Measurements from ENCODE around the gene BAHCC1. TPM values are rescaled to one million over a fixed set of nuclear protein-coding genes. Genes with fewer than 3 reads are reported as not detected.

The BAHCC1 gene
- total RNA-seq, 3 donors from 2014 or later = 7.4 to 17.0 (median 11.7) TPM

DNA sequence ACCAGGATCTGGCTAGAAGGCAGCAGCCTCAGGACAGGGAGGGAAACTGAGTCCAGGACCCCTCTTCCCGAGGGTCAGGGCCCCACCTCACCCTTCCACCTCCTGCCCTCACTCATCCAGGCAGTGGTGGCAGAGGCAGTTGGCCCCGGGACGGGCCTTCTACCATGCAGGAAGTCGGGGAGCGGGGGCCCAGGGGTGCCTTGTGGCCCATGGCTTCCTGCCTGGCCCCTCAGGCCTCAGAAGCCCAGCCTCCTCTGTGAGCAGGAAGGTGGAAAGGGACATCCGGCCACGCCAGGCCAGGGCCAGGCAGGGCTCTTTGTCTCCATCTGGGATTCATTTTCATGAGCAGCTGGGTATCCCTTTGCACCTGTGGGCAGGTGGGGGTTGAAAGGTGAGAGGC lies 58.5 kb downstream of the BAHCC1 start:
- no peak for DNase-seq (ENCODE audit: low spot score in 2 of 2)
- Histone ChIP-seq H3K4me3 (no peak overlapping the region), H3K36me3 (no peaks in the 10 kb centered on the region), H3K27me3 (no peaks in the 10 kb centered on the region), H3K4me1 (no peaks in the 10 kb centered on the region), H3K9me3 (no peaks in the 10 kb centered on the region), H3K27ac (no peak overlapping the region)
- TF ChIP-seq POLR2A (IDR thresholded peaks at IDR 0.05) (no peak), POLR2AphosphoS5 (IDR thresholded peaks at IDR 0.05) (no peak)
- TF ChIP-seq, protein P1, sequence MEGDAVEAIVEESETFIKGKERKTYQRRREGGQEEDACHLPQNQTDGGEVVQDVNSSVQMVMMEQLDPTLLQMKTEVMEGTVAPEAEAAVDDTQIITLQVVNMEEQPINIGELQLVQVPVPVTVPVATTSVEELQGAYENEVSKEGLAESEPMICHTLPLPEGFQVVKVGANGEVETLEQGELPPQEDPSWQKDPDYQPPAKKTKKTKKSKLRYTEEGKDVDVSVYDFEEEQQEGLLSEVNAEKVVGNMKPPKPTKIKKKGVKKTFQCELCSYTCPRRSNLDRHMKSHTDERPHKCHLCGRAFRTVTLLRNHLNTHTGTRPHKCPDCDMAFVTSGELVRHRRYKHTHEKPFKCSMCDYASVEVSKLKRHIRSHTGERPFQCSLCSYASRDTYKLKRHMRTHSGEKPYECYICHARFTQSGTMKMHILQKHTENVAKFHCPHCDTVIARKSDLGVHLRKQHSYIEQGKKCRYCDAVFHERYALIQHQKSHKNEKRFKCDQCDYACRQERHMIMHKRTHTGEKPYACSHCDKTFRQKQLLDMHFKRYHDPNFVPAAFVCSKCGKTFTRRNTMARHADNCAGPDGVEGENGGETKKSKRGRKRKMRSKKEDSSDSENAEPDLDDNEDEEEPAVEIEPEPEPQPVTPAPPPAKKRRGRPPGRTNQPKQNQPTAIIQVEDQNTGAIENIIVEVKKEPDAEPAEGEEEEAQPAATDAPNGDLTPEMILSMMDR (IDR thresholded peaks at IDR 0.05) = no peak
- intact Hi-C loops (cut with DNase I; ENCODE audit: low total_unique reads) = no loop called here

DNA sequence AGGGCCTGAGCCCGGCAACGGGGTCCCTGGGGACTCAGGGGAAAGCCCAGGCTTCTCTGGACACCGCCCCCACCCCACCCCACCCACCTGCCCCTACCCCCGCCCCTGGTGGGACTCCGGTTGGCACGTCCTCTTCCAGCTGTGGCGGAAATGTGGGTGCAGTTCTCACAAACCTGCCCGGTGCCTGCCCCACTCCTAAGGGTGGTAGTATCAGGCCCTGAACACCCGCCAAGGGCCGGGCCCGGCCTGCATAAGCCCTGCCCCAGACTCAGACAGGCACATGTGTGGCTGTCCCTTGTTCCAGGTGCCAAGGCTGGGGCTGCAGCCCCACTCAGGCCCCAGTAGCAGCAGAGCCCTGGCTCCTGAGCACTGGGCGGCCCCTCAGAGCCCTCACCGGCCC lies 59.2 kb downstream of the BAHCC1 start:
- no peak for TF ChIP-seq POLR2AphosphoS5 (IDR thresholded peaks at IDR 0.05)
- TF ChIP-seq, protein P1 (IDR thresholded peaks at IDR 0.05) = no peak
- TF ChIP-seq POLR2A (IDR thresholded peaks at IDR 0.05) = no peak
- Histone ChIP-seq H3K4me1 (no peaks in the 10 kb centered on the region), H3K9me3 (no peaks in the 10 kb centered on the region), H3K4me3 (no peak overlapping the region), H3K36me3 (no peaks in the 10 kb centered on the region), H3K27me3 (no peaks in the 10 kb centered on the region), H3K27ac (no peak overlapping the region)
- DNase-seq (ENCODE audit: low spot score in 2 of 2) = no peak
- intact Hi-C loops (cut with DNase I; ENCODE audit: low total_unique reads) = no loop called here

DNA sequence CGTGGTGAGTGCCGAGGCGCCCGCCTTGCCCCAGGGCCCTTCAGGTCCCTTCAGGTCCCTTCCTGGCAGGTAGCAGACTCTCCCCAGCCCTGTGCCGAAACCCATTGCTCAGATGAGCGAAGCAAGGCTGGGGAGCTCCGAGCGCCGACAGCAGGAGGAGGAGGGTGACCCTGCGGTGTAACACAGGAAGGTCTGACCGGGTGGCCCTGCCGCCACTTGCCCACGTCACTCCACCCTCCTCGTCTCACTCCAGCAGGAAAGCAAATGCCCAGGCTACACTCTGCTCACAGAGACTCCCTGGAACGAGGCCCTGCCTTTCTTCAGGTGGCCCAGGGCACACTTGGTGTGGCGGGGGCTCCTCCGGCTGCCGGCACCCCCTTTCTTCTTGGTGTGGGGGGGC lies 60.1 kb downstream of the BAHCC1 start:
- Histone ChIP-seq H3K9me3 (no peaks in the 10 kb centered on the region), H3K27me3 (no peaks in the 10 kb centered on the region), H3K4me3 (no peak overlapping the region), H3K4me1 (no peaks in the 10 kb centered on the region), H3K27ac (no peak overlapping the region), H3K36me3 (no peaks in the 10 kb centered on the region)
- TF ChIP-seq POLR2A (IDR thresholded peaks at IDR 0.05) (no peak), POLR2AphosphoS5 (IDR thresholded peaks at IDR 0.05) (no peak)
- TF ChIP-seq, protein P1 (IDR thresholded peaks at IDR 0.05) = no peak
- no peak for DNase-seq (ENCODE audit: low spot score in 2 of 2)
- intact Hi-C loops (cut with DNase I; ENCODE audit: low total_unique reads) = no loop called here

DNA sequence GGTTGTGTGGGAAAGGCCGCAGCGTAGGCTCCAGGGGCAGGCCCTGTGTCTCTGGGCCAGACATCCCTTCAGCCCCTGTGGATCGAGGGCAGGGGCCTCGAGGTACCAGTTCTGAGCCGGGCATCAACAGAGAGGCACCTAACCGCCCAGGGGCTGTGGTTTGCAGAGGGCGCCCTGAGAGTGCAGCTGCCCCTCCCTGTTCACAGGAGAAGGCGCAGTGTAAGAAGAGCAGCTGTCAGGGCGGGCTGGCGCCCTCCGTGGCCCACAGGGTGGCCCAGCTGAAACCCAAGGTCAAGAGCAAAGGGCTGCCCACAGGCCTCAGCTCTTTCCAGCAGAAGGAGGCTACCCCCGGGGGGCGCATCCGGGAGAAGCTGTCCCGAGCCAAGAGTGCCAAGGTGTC lies 60.8 kb downstream of the BAHCC1 start:
- no peak for DNase-seq (ENCODE audit: low spot score in 2 of 2)
- no peaks in the 10 kb centered on the region for H3K4me1 ChIP-seq
- TF ChIP-seq POLR2A (IDR thresholded peaks at IDR 0.05) (no peak), POLR2AphosphoS5 (IDR thresholded peaks at IDR 0.05) (no peak)
- TF ChIP-seq, protein P1 (IDR thresholded peaks at IDR 0.05) = no peak

DNA sequence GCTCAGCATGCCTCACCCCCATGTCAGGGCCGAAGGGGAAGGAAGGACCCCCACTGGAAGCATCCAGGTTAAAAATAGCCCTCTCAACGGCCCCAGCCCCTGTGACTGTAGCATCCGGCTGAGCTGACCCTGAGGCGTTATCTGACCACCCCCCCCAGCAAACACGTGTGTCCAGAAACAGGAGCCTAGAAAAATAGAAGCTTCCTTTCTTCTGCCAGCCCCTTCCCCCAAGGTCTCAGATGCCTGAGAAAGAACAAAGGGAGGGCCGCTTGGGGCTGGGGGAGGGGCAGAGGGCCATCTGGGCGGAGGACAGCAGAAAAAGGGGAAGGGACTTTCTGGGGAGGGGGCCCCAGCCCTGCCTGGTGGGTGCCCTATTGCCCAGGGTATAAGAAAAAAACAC lies 61.5 kb downstream of the BAHCC1 start:
- no peak for DNase-seq (ENCODE audit: low spot score in 2 of 2)
- Histone ChIP-seq H3K9me3 (no peaks in the 10 kb centered on the region), H3K27me3 (no peaks in the 10 kb centered on the region), H3K4me1 (no peaks in the 10 kb centered on the region), H3K36me3 (no peaks in the 10 kb centered on the region), H3K27ac (no peak overlapping the region), H3K4me3 (no peak overlapping the region)
- intact Hi-C loops (cut with DNase I; ENCODE audit: low total_unique reads) = no loop called here
- no peak for TF ChIP-seq POLR2AphosphoS5 (IDR thresholded peaks at IDR 0.05)
- TF ChIP-seq, protein P1 (IDR thresholded peaks at IDR 0.05) = no peak
- no peak for TF ChIP-seq POLR2A (IDR thresholded peaks at IDR 0.05)

More for the DNA sequence above, 60.8 kb downstream of the BAHCC1 start:
- Histone ChIP-seq H3K4me3 (no peak overlapping the region), H3K27me3 (no peaks in the 10 kb centered on the region), H3K36me3 (no peaks in the 10 kb centered on the region), H3K27ac (no peak overlapping the region), H3K9me3 (no peaks in the 10 kb centered on the region)
- intact Hi-C loops (cut with DNase I; ENCODE audit: low total_unique reads) = no loop called here
